ENCODE data around the gene ARID1B. TPM values are rescaled to one million over a fixed set of nuclear protein-coding genes. Genes with fewer than 3 reads are reported as not detected.

ARID1B gene
- total RNA-seq, 1 donor from 2014 or later, result 75.4 TPM

DNA sequence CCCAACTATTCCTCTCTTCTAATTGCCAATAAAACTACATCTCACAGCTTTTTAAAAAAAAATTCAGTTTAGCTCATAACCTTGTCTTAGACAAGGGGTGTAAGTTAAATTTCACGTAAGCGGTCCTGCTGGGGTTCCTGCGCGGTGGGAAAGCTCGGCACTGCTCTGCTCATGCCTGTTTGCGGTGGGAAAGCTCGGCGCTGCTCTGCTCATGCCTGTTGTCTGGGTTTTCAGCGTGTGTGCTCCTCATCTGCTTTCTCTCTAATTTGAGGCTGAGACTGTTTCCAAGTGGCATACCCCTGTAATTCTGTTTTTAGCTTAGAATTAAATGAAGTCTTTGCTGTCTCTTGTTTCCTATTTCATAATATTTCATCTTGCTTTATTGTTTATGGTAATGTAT lies 18.6 kb downstream of the ARID1B start:
- Histone ChIP-seq H3K79me2 (ENCODE audit: insufficient read depth, low read length) (peaks cover 100% of the 10 kb centered on the region), H2AFZ (ENCODE audit: low read depth, low read length) (no peak overlapping the region), H3K9me3 (ENCODE audit: insufficient read depth, low read depth, low read length) (no peaks in the 10 kb centered on the region), H3K4me1 (ENCODE audit: insufficient read depth, low read length) (peaks cover 3% of the 10 kb centered on the region), H3K9ac (ENCODE audit: low read length) (no peak overlapping the region), H4K20me1 (ENCODE audit: insufficient read depth, low read length) (peaks cover 97% of the 10 kb centered on the region), H3K4me2 (ENCODE audit: low read length) (peak overlapping the region; percentile 4), H3K27me3 (ENCODE audit: insufficient read depth, low read length) (no peaks in the 10 kb centered on the region), H3K4me3 (ENCODE audit: insufficient read depth, low read depth, low read length) (no peak overlapping the region), H3K36me3 (ENCODE audit: insufficient read depth, low read length) (no peaks in the 10 kb centered on the region), H3K27ac (ENCODE audit: low read depth, low read length) (no peak overlapping the region)
- H3K4me1 Mint-ChIP-seq (ENCODE audit: low read depth, unreplicated experiment), result peaks cover 57% of the 10 kb centered on the region
- no peak overlapping the region for H3K27ac Mint-ChIP-seq (ENCODE audit: unreplicated experiment)
- no peaks in the 10 kb centered on the region for H3K27me3 Mint-ChIP-seq (ENCODE audit: low read depth, unreplicated experiment)
- FAIRE-seq, result no peak
- H3K9me3 Mint-ChIP-seq (ENCODE audit: unreplicated experiment), result no peaks in the 10 kb centered on the region
- no peak overlapping the region for H3K4me3 Mint-ChIP-seq (ENCODE audit: unreplicated experiment)
- TF ChIP-seq EZH2 (IDR thresholded peaks at IDR 0.05; ENCODE audit: insufficient read depth, low read length) (no peak), CTCF (IDR thresholded peaks at IDR 0.05; ENCODE audit: insufficient read depth, low read depth, low read length) (no peak)
- no peak for DNase-seq (ENCODE audit: low read depth)
- H3K36me3 Mint-ChIP-seq (ENCODE audit: low read depth, unreplicated experiment), result peaks cover 3% of the 10 kb centered on the region

DNA sequence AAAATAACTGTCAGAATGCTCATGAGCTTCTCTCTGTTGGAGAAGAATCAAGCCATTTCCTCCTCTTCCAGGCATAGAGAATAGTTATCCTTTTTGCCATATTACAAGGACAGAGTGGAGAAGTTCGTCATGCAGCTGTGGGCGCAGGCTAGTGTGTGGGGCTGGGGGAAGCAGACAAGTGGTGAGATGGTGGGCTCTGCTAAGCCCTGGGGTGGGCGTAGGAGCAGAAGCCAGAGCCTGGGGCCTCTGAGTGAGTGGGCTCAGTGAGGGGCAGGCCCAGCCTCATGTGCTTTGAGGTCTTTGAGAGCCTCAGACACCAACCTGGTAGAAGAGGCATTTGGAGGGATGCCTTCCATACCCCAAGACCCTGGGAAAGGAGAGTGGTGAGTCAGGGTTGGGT lies 19.4 kb downstream of the ARID1B start:
- H3K36me3 ChIP-seq (ENCODE audit: insufficient read depth, low read length), result no peaks in the 10 kb centered on the region
- no peak for FAIRE-seq
- H3K36me3 Mint-ChIP-seq (ENCODE audit: low read depth, unreplicated experiment), result peaks cover 3% of the 10 kb centered on the region
- H3K79me2 ChIP-seq (ENCODE audit: insufficient read depth, low read length), result peaks cover 100% of the 10 kb centered on the region
- no peak overlapping the region for H3K9ac ChIP-seq (ENCODE audit: low read length)
- no peaks in the 10 kb centered on the region for H3K27me3 Mint-ChIP-seq (ENCODE audit: low read depth, unreplicated experiment)
- no peaks in the 10 kb centered on the region for H3K27me3 ChIP-seq (ENCODE audit: insufficient read depth, low read length)
- peaks cover under 1% of the 10 kb centered on the region for H3K4me1 ChIP-seq (ENCODE audit: insufficient read depth, low read length)
- peaks cover 97% of the 10 kb centered on the region for H4K20me1 ChIP-seq (ENCODE audit: insufficient read depth, low read length)
- H3K4me3 ChIP-seq (ENCODE audit: insufficient read depth, low read depth, low read length), result no peak overlapping the region
- no peak overlapping the region for H2AFZ ChIP-seq (ENCODE audit: low read depth, low read length)
- H3K9me3 ChIP-seq (ENCODE audit: insufficient read depth, low read depth, low read length), result no peaks in the 10 kb centered on the region
- no peak overlapping the region for H3K4me3 Mint-ChIP-seq (ENCODE audit: unreplicated experiment)
- H3K4me1 Mint-ChIP-seq (ENCODE audit: low read depth, unreplicated experiment), result peaks cover 50% of the 10 kb centered on the region
- no peak overlapping the region for H3K4me2 ChIP-seq (ENCODE audit: low read length)
- H3K27ac ChIP-seq (ENCODE audit: low read depth, low read length), result no peak overlapping the region
- peak overlapping the region; percentile 87 for H3K27ac Mint-ChIP-seq (ENCODE audit: unreplicated experiment)
- no peak for DNase-seq (ENCODE audit: low read depth)
- TF ChIP-seq EZH2 (IDR thresholded peaks at IDR 0.05; ENCODE audit: insufficient read depth, low read length), result no peak
- TF ChIP-seq CTCF (IDR thresholded peaks at IDR 0.05; ENCODE audit: insufficient read depth, low read depth, low read length), result no peak
- no peaks in the 10 kb centered on the region for H3K9me3 Mint-ChIP-seq (ENCODE audit: unreplicated experiment)

DNA sequence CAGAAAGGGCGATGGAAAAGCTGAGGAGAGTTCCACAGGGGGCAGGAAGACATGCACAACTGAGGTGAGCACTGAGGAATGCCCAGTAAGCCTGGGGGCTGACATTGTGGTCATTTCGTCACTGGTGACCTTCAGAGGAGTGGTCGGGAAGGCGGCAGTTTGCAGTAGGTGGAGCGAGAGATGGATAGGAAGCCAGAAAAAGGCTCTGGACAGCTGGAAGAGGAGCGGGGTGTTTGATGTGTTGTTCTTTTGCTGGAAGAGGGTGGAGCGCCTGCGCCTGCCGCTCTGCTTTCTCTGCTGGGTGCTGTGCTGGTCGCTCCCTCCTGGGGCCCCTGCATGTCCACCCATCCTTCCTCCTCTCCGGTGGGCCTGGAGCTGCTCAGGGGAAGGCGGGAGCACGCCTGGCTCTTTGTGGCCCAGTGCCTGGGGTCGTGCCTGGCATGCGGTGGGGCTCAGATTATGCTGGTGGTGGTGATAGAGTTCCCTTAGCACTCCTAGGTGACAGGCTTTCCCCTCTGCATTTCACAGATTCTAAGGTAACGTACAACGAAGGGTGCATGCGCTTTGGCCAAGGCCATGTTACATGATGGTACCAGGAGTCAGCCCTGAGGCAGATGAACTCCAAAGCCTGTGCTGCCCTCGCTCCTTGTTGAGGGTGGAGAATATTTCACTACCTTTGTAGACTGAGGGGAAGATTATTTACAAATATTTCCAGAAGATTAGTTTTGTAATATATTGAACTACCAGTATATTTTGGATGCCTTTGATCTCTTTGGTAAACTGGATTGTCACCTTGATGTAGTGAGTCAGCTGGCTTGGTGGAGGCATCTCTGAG lies 20.9 kb downstream of the ARID1B start:
- Histone ChIP-seq H3K9me3 (ENCODE audit: insufficient read depth, low read depth, low read length) (no peaks in the 10 kb centered on the region), H3K79me2 (ENCODE audit: insufficient read depth, low read length) (peaks cover 100% of the 10 kb centered on the region), H3K27ac (ENCODE audit: low read depth, low read length) (no peak overlapping the region), H3K4me2 (ENCODE audit: low read length) (no peak overlapping the region), H3K27me3 (ENCODE audit: insufficient read depth, low read length) (no peaks in the 10 kb centered on the region), H4K20me1 (ENCODE audit: insufficient read depth, low read length) (peaks cover 95% of the 10 kb centered on the region), H2AFZ (ENCODE audit: low read depth, low read length) (no peak overlapping the region), H3K9ac (ENCODE audit: low read length) (no peak overlapping the region), H3K4me1 (ENCODE audit: insufficient read depth, low read length) (no peaks in the 10 kb centered on the region), H3K36me3 (ENCODE audit: insufficient read depth, low read length) (no peaks in the 10 kb centered on the region), H3K4me3 (ENCODE audit: insufficient read depth, low read depth, low read length) (no peak overlapping the region)
- TF ChIP-seq EZH2 (IDR thresholded peaks at IDR 0.05; ENCODE audit: insufficient read depth, low read length) (no peak), CTCF (IDR thresholded peaks at IDR 0.05; ENCODE audit: insufficient read depth, low read depth, low read length) (no peak)
- FAIRE-seq, result no peak
- peak overlapping the region; percentile 9 for H3K4me3 Mint-ChIP-seq (ENCODE audit: unreplicated experiment)
- H3K9me3 Mint-ChIP-seq (ENCODE audit: unreplicated experiment), result no peaks in the 10 kb centered on the region
- no peaks in the 10 kb centered on the region for H3K27me3 Mint-ChIP-seq (ENCODE audit: low read depth, unreplicated experiment)
- DNase-seq (ENCODE audit: low read depth), result no peak
- H3K27ac Mint-ChIP-seq (ENCODE audit: unreplicated experiment), result no peak overlapping the region
- H3K36me3 Mint-ChIP-seq (ENCODE audit: low read depth, unreplicated experiment), result peaks cover 3% of the 10 kb centered on the region
- H3K4me1 Mint-ChIP-seq (ENCODE audit: low read depth, unreplicated experiment), result peaks cover 35% of the 10 kb centered on the region

Measured in astrocyte (in vitro differentiated cells and primary cell).